Measurements from ENCODE around the gene HDAC4. TPM values are rescaled to one million over a fixed set of nuclear protein-coding genes. Genes with fewer than 3 reads are reported as not detected.
"Not testable (repeated sequence)": the region's sequence is repeated elsewhere in the genome, so short reads cannot be mapped to it uniquely, and the experiment has no call there.

Gene HDAC4
- polyA plus RNA-seq, 1 experiment, result 8.9 TPM

GRCh38 chr2:239042046-239042445 is 358.8 kb downstream of the HDAC4 start:
- peaks cover 9% of the 10 kb centered on the region for H3K27me3 ChIP-seq (ENCODE audit: control insufficient read depth, insufficient read depth, low read length)
- TF ChIP-seq CTCF (IDR thresholded peaks at IDR 0.05; ENCODE audit: low read depth, low read length), result no peak
- H3K27ac ChIP-seq (ENCODE audit: low read depth, low read length), result no peak overlapping the region
- H3K4me3 ChIP-seq (ENCODE audit: low read depth, low read length), result no peak overlapping the region
- POLR2A ChIA-PET, result no interaction called here
- no peak for DNase-seq (ENCODE audit: low read depth, low spot score)
- CTCF ChIA-PET, result no interaction called here
- no peaks in the 10 kb centered on the region; the same call in 1 of the 2 replicates for H3K9me3 ChIP-seq (ENCODE audit: control insufficient read depth, insufficient read depth, low read length)

GRCh38 chr2:239041062-239041461 is 359.8 kb downstream of the HDAC4 start:
- Histone ChIP-seq H3K27me3 (ENCODE audit: control insufficient read depth, insufficient read depth, low read length) (peaks cover 9% of the 10 kb centered on the region), H3K9me3 (ENCODE audit: control insufficient read depth, insufficient read depth, low read length) (no peaks in the 10 kb centered on the region; the same call in 1 of the 2 replicates), H3K27ac (ENCODE audit: low read depth, low read length) (no peak overlapping the region), H3K4me3 (ENCODE audit: low read depth, low read length) (no peak overlapping the region)
- TF ChIP-seq CTCF (IDR thresholded peaks at IDR 0.05; ENCODE audit: low read depth, low read length), result no peak
- ChIA-PET CTCF (no interaction called here), POLR2A (no interaction called here)
- no peak for DNase-seq (ENCODE audit: low read depth, low spot score)

- Histone ChIP-seq H3K9me3 (ENCODE audit: control insufficient read depth, insufficient read depth, low read length) (no peaks in the 10 kb centered on the region; the same call in 1 of the 2 replicates), H3K27me3 (ENCODE audit: control insufficient read depth, insufficient read depth, low read length) (peaks cover 9% of the 10 kb centered on the region), H3K27ac (ENCODE audit: low read depth, low read length) (no peak overlapping the region), H3K4me3 (ENCODE audit: low read depth, low read length) (no peak overlapping the region)
- CTCF ChIA-PET, result interaction anchor here (1.5 kb wide), 1 partner anchor 951 kb away, joined by 6 read pairs; no protein-coding TSS in a partner anchor
- POLR2A ChIA-PET, result no interaction called here
- no peak for TF ChIP-seq CTCF (IDR thresholded peaks at IDR 0.05; ENCODE audit: low read depth, low read length)
- no peak for DNase-seq (ENCODE audit: low read depth, low spot score)
These were observed 360.6 kb downstream of the HDAC4 start for GRCh38 chr2:239040152-239040761.

- ChIA-PET CTCF (interaction anchor here (1.5 kb wide), 1 partner anchor 952 kb away, joined by 6 read pairs; no protein-coding TSS in a partner anchor), POLR2A (no interaction called here)
- no peak for TF ChIP-seq CTCF (IDR thresholded peaks at IDR 0.05; ENCODE audit: low read depth, low read length)
- DNase-seq (ENCODE audit: low read depth, low spot score), result no peak
- H3K4me3 ChIP-seq (ENCODE audit: low read depth, low read length), result no peak overlapping the region
- H3K9me3 ChIP-seq (ENCODE audit: control insufficient read depth, insufficient read depth, low read length), result no peaks in the 10 kb centered on the region; the same call in 1 of the 2 replicates
- H3K27me3 ChIP-seq (ENCODE audit: control insufficient read depth, insufficient read depth, low read length), result peaks cover 9% of the 10 kb centered on the region
- no peak overlapping the region for H3K27ac ChIP-seq (ENCODE audit: low read depth, low read length)
These were observed 361.4 kb downstream of the HDAC4 start for GRCh38 chr2:239039479-239039861.

- no peak for TF ChIP-seq CTCF (IDR thresholded peaks at IDR 0.05; ENCODE audit: low read depth, low read length)
- no peak for DNase-seq (ENCODE audit: low read depth, low spot score)
- Histone ChIP-seq H3K9me3 (ENCODE audit: control insufficient read depth, insufficient read depth, low read length) (no peaks in the 10 kb centered on the region; the same call in 1 of the 2 replicates), H3K4me3 (ENCODE audit: low read depth, low read length) (no peak overlapping the region), H3K27me3 (ENCODE audit: control insufficient read depth, insufficient read depth, low read length) (peaks cover 7% of the 10 kb centered on the region), H3K27ac (ENCODE audit: low read depth, low read length) (no peak overlapping the region)
- POLR2A ChIA-PET, result no interaction called here
- CTCF ChIA-PET, result interaction anchor here (1.5 kb wide), 1 partner anchor 953 kb away, joined by 6 read pairs; no protein-coding TSS in a partner anchor
These were observed 361.9 kb downstream of the HDAC4 start for GRCh38 chr2:239038773-239039478.

GRCh38 chr2:239038284-239038683 is 362.5 kb downstream of the HDAC4 start:
- H3K27me3 ChIP-seq (ENCODE audit: control insufficient read depth, insufficient read depth, low read length); POLR2A ChIA-PET; DNase-seq (ENCODE audit: low read depth, low spot score); H3K27ac ChIP-seq (ENCODE audit: low read depth, low read length); H3K4me3 ChIP-seq (ENCODE audit: low read depth, low read length); CTCF ChIA-PET; H3K9me3 ChIP-seq (ENCODE audit: control insufficient read depth, insufficient read depth, low read length): not testable (repeated sequence)

All from AG04450 (cell line).